Caco-2 (cell line): ENCODE results near the gene SPATA7. TPM values are rescaled to one million over a fixed set of nuclear protein-coding genes. Genes with fewer than 3 reads are reported as not detected.

ENCODE experiments used
- BruUV-seq: library from RNA; stranded (reverse); fragments of 400-500 nt; replicated peaks from 2 replicates; lab custom pipeline; 2021; lab: Mats Ljungman, UMichigan
- CTCF ChIA-PET: fragments of 300-600 bp; sonication (Branson Sonifier 250); formaldehyde crosslinking; loops from one replicate; lab custom pipeline; 2022; ENCODE audit warnings: antibody characterized with exemption; lab: Charles Lee
- POLR2A ChIA-PET: fragments of 300-600 bp; sonication (Branson Sonifier 250); formaldehyde crosslinking; loops from one replicate; lab custom pipeline; 2022; ENCODE audit warnings: antibody characterized with exemption; lab: Charles Lee
- DNase-seq, 2 experiments: peaks; one replicate each; pipeline versions ENCODE4 v3.0.0 to v3.0.0-alpha.2; 2020 to 2022
- H3K27me3 ChIP-seq: replicated peaks from 2 replicates; pipeline ENCODE4 v1.6.0; 2011; ENCODE audit warnings: low read length; ENCODE audit not compliant: control insufficient read depth, insufficient read depth
- H3K36me3 ChIP-seq: 2 replicates; pipeline ENCODE4 v1.5.1; 2011; ENCODE audit warnings: low read length; ENCODE audit not compliant: control insufficient read depth, insufficient read depth
- H3K4me1 ChIP-seq: fragments of 250-450 bp; sonication (Bioruptor Pico); 2 replicates; pipeline ENCODE4 v1.5.1; 2020; ENCODE audit warnings: mild to moderate bottlenecking
- H3K4me3 ChIP-seq: 2 replicates; pipeline ENCODE4 v1.5.1; 2011; ENCODE audit warnings: low read depth, mild to moderate bottlenecking, control low read depth, low read length
- H3K9me3 ChIP-seq: fragments of 250-450 bp; sonication (Bioruptor Pico); 2 replicates; pipeline ENCODE4 v1.5.1; 2020; ENCODE audit warnings: mild to moderate bottlenecking, moderate library complexity
- H3K27ac Mint-ChIP-seq: one replicate; pipeline ENCODE4 v1.8.0; 2022; ENCODE audit warnings: mixed read lengths; ENCODE audit not compliant: unreplicated experiment
- H3K27me3 Mint-ChIP-seq: one replicate; pipeline ENCODE4 v1.8.0; 2022; ENCODE audit warnings: mixed read lengths; ENCODE audit not compliant: insufficient read depth, unreplicated experiment
- H3K36me3 Mint-ChIP-seq: one replicate; pipeline ENCODE4 v1.8.0; 2022; ENCODE audit warnings: mild to moderate bottlenecking, mixed read lengths; ENCODE audit not compliant: insufficient read depth, unreplicated experiment
- H3K4me1 Mint-ChIP-seq: one replicate; pipeline ENCODE4 v1.8.0; 2022; ENCODE audit warnings: low read depth, mixed read lengths; ENCODE audit not compliant: unreplicated experiment
- H3K4me3 Mint-ChIP-seq: one replicate; pipeline ENCODE4 v1.8.0; 2022; ENCODE audit warnings: mild to moderate bottlenecking, moderate library complexity, mixed read lengths; ENCODE audit not compliant: unreplicated experiment
- H3K9me3 Mint-ChIP-seq: one replicate; pipeline ENCODE4 v1.8.0; 2022; ENCODE audit warnings: mixed read lengths; ENCODE audit not compliant: unreplicated experiment
- CTCF ChIP-seq, 2 experiments: fragments of 200-600 bp in 1 of 2; IDR thresholded peaks; 1 replicate in 1 of 2; 2 replicates in 1 of 2; pipeline versions ENCODE4 v1.5.1 to v1.8.0; 2011 to 2022; ENCODE audit warnings: antibody characterized with exemption in 1 of 2, control low read depth in 1 of 2, inconsistent platforms in 1 of 2, low read depth in 1 of 2, low read length in 1 of 2, mild to moderate bottlenecking in 1 of 2, moderate library complexity in 1 of 2; ENCODE audit not compliant: insufficient read depth in 1 of 2, severe bottlenecking in 1 of 2, unreplicated experiment in 1 of 2
- intact Hi-C: fragments of 100-400 bp; cut with micrococcal nuclease; formaldehyde crosslinking; loops from one replicate; pipeline ENCODE4 v1.10.0; 2022; ENCODE audit not compliant: unreplicated experiment
- total RNA-seq: library from RNA; stranded (reverse); gene quantifications from 2 replicates; pipeline ENCODE4 v1.2.3, GENCODE V29; 2022

SPATA7 gene
- total RNA-seq, 1 experiment from 2014 or later: 8.7 TPM

GRCh38 chr14:88430976-88431375 lies 45.5 kb downstream of the SPATA7 start:
- Histone ChIP-seq H3K36me3 (no peaks in the 10 kb centered on the region), H3K27me3 (no peaks in the 10 kb centered on the region), H3K4me1 (no peaks in the 10 kb centered on the region), H3K4me3 (no peak overlapping the region), H3K9me3 (no peaks in the 10 kb centered on the region)
- no peak overlapping the region for H3K4me3 Mint-ChIP-seq
- H3K27ac Mint-ChIP-seq: no peak overlapping the region
- BruUV-seq: no TSS peak
- no peaks in the 10 kb centered on the region for H3K27me3 Mint-ChIP-seq
- ChIA-PET POLR2A (no interaction called here), CTCF (no interaction called here)
- no peaks in the 10 kb centered on the region for H3K4me1 Mint-ChIP-seq
- H3K9me3 Mint-ChIP-seq: no peaks in the 10 kb centered on the region
- no peaks in the 10 kb centered on the region for H3K36me3 Mint-ChIP-seq
- intact Hi-C loops: no loop called here
- TF ChIP-seq CTCF (IDR thresholded peaks at IDR 0.05; ENCODE audit: insufficient read depth in 1 of 2, low read depth in 1 of 2, low read length in 1 of 2, severe bottlenecking in 1 of 2, unreplicated experiment in 1 of 2): no peak
- DNase-seq: no peak

GRCh38 chr14:88437658-88438057 lies 52.2 kb downstream of the SPATA7 start:
- H3K4me3 ChIP-seq: no peak overlapping the region
- intact Hi-C loops: loop anchor here (2.0 to 5.0 kb wide), 2 partner anchors 249 to 425 kb away; no protein-coding TSS in a partner anchor
- no peaks in the 10 kb centered on the region for H3K27me3 ChIP-seq
- ChIA-PET POLR2A (no interaction called here), CTCF (interaction anchor here (1.9 kb wide), 1 partner anchor 248 kb away, joined by 6 read pairs; no protein-coding TSS in a partner anchor)
- TF ChIP-seq CTCF (IDR thresholded peaks at IDR 0.05; ENCODE audit: insufficient read depth in 1 of 2, low read depth in 1 of 2, low read length in 1 of 2, severe bottlenecking in 1 of 2, unreplicated experiment in 1 of 2): no peak
- no peaks in the 10 kb centered on the region for H3K27me3 Mint-ChIP-seq
- DNase-seq: no peak
- H3K4me3 Mint-ChIP-seq: no peak overlapping the region
- H3K9me3 Mint-ChIP-seq: no peaks in the 10 kb centered on the region
- no TSS peak for BruUV-seq
- no peaks in the 10 kb centered on the region for H3K9me3 ChIP-seq
- no peaks in the 10 kb centered on the region for H3K36me3 Mint-ChIP-seq
- H3K4me1 Mint-ChIP-seq: no peaks in the 10 kb centered on the region
- no peaks in the 10 kb centered on the region; the same call in 1 of the 2 replicates for H3K36me3 ChIP-seq
- no peaks in the 10 kb centered on the region for H3K4me1 ChIP-seq
- no peak overlapping the region for H3K27ac Mint-ChIP-seq

GRCh38 chr14:88439088-88439487 lies 53.6 kb downstream of the SPATA7 start:
- ChIA-PET POLR2A (no interaction called here), CTCF (no interaction called here)
- no TSS peak for BruUV-seq

More at GRCh38 chr14:88439088-88439487, 53.6 kb downstream of the SPATA7 start:
- Histone ChIP-seq H3K4me3 (no peak overlapping the region), H3K27me3 (no peaks in the 10 kb centered on the region), H3K9me3 (no peaks in the 10 kb centered on the region), H3K4me1 (no peaks in the 10 kb centered on the region), H3K36me3 (no peaks in the 10 kb centered on the region; the same call in 1 of the 2 replicates)
- no peak for TF ChIP-seq CTCF (IDR thresholded peaks at IDR 0.05; ENCODE audit: insufficient read depth in 1 of 2, low read depth in 1 of 2, low read length in 1 of 2, severe bottlenecking in 1 of 2, unreplicated experiment in 1 of 2)
- H3K4me1 Mint-ChIP-seq: no peaks in the 10 kb centered on the region
- no peaks in the 10 kb centered on the region for H3K27me3 Mint-ChIP-seq
- no peak overlapping the region for H3K4me3 Mint-ChIP-seq
- no peaks in the 10 kb centered on the region for H3K9me3 Mint-ChIP-seq
- intact Hi-C loops: loop anchor here (5.0 kb wide), 1 partner anchor 427 kb away; no protein-coding TSS in a partner anchor
- no peak overlapping the region for H3K27ac Mint-ChIP-seq
- no peak for DNase-seq
- H3K36me3 Mint-ChIP-seq: no peaks in the 10 kb centered on the region
